HG03460 (cell line): ENCODE measurements around the gene ACP1.

ENCODE experiments used
- ATAC-seq: cut with Tn5 transposase; IDR thresholded peaks from one replicate; pipeline ENCODE4 v1.9.1; 2021; ENCODE audit not compliant: unreplicated experiment

Gene ACP1

DNA sequence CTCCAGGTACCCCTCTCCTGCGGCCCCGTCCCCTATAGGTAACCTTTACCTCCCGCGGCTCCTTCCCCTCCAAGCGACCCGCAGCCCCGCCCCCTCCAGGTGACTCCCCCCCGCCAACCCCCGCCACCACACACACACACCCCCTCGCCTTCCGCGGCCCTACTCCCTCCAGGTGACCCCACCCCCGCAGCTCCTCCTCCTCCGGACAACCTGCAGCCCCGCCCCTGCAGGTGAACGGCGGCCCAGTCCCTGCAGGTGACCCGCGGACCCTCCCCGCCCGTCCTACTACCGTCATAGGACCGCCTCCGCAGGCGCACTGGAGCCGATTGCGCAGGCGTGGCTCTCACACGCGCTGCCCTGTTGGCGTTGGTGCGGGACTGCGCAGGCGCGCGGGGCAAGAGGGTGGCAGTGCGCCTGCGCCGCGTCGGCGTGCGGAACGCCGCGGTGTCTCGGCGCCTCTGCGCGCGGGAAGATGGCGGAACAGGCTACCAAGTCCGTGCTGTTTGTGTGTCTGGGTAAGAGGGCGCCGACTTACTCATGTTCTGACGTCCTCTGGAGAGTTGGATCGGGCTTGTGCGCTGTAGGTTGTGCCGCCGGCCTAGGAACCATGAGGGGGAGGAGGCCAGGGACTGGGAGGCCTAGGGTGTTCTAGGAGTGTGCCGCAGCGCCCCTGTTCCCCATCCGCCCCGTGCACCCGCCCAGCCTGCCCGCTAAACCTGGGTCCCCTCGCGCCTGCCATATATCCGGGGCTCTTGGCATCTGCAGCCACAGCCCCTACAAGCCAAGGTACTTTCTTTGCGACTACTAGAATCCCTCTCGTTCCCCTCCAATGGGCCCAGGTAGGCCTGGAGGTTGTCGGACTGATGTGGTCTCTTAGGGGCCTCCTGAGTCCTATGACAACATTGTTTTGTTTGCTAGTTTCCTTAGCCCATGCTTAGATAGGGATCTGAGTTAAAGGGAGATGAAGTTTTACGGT lies at the start of gene ACP1:
ACP1 (plus strand) TSS at position 455 of the 976 bp plus-strand sequence; CDS start at position 473, 18 bp downstream.
- ATAC-seq, result peak; percentile 81

DNA sequence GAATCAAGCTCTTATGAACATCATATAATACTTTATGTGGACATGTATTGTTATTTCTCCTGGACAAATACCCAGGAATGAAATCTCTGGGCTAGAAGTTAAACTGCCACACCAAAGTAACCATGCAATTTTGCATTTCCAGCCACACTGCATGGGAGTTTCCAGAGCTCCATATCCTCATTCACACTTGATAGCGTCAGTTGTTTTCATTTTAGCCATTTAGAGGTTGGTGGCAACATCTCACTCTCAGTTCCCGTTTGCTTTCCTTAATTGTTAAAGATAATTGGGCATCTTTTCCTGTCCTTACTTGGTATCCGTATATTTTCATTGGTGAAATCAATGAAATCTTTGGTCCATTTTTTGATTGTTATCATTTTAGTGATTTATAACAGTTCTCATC lies 48.7 kb upstream of the ACP1 start:
- no peak for ATAC-seq

DNA sequence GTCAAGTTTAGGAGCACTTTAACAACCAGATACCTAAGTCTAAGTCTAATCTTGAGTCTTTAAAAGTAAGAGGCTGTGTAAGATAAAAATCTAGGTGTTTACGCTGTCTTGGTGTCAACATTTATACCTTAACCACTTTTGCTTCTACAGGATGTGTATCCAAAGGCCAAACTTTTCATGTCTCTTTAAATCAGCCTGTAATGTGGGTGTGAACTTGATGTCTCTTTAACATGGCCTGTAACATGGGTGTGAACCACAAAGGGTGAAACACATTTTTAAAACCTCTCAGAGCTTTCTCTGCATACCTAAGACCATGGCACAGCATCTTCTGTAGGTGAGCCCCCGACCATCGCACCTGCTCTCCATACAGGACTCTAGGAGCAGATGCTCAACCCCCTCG lies 41.3 kb upstream of the ACP1 start:
- ATAC-seq, result no peak

DNA sequence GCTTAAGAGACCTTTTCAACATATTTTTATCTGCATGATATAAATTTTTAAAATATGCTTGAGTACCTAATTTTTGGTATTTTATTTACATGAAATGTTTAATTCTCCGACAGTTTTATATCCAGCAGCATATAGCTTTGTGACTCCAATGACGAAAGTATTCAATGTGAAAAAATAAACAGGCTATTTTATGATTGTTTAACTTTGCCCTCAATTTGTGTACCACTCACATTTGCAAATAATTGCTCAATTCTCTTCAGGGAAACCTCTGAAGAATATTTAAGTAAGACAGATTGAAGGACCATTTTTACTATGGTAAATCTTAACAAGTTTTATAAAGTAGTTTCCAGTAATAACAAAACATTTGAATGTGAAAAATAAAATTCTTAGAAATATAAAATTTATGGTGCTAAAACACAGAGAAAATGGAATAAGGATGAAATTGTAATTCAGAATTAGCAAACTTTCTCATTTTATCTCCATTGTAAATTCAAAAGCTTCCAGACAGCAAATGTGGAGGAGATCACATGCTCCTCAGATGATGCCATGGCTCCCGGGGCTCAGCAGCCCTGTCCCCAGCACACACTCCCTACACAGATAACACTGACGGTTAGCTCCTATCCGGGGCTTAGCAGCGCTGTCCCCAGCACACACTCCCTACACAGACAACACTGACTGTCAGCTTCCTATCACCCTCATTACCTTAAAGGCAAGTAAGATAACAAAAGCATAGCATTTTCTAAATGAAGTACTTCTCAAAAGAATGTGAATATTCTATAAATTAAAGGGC lies 40.6 kb upstream of the ACP1 start:
- no peak for ATAC-seq

DNA sequence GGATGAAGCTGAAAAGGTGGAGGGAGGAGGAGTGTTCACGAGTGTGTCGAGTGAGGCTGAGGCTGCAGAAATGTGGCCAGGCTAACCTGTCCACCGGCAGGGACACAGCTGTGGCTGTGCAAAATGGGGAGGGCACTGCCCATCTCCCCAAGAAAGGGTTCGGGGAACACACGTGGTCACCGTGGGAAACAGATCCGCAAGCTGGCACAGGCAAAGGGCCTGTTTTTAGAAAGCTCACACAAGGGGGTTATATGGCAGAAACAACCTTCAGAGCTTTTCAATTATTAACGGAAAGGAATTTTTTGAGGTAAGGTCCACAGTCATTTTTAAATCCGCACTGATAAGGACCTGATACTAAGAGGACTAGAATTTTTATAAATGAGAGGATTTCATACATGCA lies 36.6 kb upstream of the ACP1 start:
- ATAC-seq, result no peak

DNA sequence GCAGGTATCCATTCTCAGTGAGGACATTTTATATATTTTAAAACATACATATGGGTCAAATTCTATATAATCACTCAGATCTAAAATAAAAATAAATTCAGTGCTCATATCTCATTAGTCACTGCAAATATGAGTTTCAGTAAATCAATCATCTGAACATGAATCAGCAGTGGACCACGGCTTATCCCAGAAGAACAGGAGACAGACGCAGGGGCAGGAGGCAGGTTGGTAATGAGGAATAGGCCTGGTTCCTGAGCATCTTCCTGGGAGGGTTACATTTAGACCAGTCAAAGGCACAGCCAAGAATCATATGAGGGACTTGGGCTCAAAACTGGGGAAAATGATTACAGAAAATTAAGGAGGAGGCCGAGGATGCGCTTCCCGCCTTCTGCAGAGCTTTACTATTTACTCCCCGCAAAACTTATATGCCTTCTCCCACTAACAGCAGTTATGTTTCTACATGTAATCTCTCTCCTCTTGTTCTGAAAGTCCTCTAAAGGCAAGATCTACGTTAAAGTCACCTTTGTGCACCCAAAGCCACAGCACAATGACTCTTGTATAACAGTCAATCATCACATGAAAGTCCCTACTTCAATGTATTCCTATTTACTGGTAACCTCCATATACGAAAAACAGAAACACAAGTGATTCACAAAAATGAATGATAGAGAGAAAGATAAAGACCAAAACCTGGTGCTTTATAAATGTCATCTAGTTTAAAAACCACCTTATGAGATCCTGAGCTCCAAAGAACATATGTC lies 36.0 kb upstream of the ACP1 start:
- no peak for ATAC-seq

DNA sequence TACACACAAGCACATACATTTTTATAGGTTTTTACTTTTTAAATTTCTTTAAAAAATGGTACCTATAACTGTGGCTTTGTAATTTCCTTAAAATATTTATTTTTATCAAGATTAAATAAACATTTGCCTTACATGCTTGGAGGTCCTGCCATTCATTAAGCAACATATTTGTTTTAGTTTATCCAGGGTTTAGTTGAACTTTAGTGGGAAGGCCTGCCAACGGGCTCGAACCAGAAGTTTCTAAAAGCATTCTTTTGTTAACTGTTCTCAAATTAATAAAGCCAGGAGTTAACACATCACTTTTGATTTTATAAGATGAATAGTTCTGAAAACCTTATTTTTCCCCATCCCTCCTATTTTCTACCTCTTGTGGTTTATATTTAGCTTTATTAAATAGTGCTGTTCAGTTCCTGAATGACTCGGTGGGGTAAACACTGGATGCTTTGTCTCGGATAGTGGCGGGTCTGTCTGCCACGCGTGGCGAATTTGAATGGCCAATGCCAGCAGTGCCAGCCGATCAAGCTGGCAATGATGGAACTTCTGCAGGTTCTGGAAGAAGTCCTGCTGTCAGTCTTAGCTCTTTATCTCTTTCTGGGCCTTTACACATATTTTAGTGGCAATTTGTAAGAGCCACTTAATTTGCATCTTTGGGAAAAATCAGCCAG lies 33.1 kb upstream of the ACP1 start:
- ATAC-seq, result no peak

DNA sequence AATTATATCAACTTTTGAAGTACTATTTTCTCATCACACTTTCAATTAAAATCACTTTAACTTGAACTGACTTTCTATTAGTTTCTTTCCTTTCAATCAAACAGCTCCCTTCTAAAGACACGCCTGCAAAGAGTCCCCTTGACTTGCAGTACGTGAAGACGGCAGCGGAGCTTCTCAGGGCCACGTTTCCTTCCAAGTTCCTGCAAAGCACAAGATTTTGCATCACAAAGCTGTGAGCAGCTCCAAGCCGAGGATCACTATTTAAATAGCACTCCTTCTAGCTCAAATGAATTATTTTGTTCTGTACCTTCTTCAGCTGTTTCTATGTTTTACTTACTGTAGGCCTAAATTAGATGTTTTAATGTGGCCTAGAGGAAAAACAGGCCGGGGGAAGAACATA lies 31.7 kb upstream of the ACP1 start:
- no peak for ATAC-seq

DNA sequence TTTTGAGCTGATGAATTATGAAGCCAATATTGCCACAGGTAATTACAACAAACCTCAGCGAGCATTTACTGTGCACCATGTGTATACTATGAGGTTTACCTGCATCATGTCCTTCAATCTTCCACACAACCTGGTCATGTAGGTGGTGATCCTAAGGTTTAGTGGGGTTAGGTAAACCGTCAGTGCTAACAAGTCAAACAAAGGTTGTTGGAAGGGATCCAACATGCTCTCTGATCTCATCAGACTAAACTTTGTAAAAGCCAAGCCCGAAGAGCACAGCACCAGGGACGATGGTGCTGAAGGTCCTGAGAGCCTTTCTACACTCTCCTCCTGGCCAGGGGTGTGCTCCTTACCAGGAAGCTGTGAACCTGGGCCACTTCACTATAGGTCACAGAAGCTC lies 30.3 kb upstream of the ACP1 start:
- ATAC-seq, result no peak

DNA sequence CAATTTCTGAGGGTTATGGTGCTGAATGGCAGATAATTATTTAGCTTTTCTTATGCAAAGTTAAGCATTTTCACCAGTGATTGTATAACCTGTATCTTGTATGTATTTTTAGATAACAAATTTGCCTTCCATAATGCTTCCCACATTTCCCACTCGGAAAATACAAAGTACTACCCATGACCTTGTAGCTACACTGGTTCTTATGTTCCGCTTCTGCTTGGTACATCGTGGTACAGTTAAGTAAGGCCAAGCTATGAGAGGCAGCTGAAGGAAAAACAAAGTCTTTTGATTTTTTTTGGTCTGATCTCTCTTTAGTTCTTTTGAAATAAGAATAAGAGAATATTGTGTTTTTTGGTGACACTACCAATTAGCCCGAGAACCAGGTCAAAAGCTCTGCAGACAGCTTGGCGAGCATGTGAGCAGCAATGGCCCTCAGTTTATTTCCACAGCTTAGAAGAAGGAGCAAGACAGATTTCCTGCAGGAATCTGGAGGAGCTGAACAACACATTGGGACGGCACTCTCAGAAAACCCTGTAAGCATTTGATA lies 27.7 kb upstream of the ACP1 start:
- ATAC-seq, result no peak

DNA sequence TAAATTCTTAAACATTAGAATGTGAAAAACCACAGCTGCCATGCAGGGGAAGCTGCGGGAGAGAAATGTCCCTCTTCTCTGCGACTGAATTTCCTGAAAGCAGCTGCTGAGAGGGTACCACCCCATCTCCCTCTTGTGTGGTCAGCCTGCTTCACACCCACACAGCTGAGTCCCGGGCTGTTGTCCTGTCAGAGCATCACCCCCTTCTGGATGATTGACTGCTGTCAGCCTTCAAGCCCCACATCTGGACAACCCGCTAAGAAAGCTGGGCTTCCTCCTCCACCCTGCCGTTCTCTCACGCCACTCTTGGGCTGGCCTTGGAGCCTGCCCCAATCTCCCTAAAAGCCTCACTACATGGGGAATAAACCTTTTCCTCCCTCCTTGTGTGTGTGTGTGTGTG lies 26.9 kb upstream of the ACP1 start:
- no peak for ATAC-seq

DNA sequence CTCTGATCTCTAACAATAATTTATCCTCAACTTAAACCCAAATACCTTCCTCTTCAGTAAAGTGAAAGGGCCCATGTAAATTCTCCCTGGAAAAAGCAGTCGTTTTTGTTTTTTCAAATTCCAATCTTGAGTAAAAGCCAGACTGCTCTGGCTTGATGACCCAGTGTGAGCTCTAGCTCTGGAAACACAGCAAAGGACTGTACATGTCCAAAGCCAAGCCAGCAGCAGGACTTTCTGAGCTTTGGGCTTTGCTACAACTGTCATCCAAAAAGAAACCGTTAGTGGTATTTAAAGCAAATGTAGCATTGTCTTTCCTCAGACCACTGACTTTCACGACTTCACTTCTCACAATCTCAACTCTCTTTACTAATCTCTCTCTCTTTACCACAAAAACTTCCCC lies 26.3 kb upstream of the ACP1 start:
- ATAC-seq, result no peak

DNA sequence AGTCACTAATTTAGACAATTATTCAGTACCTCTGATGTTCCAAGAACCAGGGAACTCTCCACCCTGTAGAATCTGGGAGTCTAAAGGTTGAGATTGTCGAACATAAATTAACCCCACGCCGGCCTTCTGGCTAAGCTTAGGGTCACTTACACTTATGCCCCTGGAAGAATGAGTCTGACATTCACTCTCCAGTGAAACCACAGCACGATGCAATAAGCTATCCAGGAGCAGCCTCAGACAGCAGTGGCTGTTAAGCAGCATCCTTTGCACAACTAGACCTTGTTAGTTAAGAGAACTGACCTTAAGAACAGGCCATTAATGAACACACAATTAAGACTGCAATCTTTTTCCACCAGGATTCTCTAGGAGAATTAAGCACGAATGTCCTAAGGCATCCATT lies 25.9 kb upstream of the ACP1 start:
- no peak for ATAC-seq

DNA sequence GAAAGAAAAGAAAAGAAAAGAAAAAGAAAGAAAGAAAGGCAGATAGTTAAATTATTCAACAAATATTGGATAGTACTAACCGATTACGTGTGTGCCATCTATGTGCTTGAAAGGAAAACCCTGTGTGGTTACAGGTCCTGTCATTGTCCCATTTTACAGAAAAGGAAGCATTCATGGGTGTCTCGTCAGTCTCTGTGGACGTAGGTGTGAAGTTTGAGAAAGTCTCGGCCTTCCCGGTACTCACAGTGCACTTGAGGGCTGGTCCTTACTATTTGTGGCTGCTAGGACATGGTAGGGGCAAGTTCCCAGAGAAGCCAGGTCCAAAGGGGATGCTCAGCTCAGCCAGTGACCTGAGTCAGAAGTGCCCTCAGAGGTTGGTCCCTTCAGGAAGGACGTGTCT lies 20.2 kb upstream of the ACP1 start:
- no peak for ATAC-seq

DNA sequence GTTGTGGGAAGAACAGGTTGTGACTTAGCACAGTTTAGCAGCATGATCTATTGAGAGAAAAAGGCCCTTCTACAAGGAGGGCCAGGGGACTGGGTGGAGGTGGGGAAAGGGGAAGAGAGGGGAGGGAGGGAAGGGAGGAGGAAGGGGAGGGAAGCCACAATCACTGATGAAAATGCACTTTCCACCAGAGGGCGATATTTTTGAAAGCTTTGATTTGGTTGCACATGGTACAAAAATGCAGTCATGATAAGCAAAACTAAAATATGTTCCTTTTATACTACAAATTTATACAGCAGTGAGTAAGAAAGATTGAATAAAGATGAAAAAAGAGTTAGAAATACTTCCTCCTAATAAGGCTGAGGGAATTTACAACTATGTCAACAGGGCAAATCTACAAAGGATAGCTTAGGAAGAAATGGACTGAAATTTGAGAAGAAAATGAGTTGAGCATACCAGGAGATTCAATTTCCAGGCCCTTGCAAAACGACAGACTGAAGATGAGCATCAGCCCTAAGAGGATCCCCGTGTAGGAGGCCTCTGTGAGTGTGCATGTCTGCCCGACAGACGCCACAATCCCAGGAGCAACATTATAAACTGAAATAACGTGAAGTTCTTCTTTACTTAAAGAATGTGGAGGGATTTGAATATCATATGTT lies 18.1 kb upstream of the ACP1 start:
- no peak for ATAC-seq

DNA sequence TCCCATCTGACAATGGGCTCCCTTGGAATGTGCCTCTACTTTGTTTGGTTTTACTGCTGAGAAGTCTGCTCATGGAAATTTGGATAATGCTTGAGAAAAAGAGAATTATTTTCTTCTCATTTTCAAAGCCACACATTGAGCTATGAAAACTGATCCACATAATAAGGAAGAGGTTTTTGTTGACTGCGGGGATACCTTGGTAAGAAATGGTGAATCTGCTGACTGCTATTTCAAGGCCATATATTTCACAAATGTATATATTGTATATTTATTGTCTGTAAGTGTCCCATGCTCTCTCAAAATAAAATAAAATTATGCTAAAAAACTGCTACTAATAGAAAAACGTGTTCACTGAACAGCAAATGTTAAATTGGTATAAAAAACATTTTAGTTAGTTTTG lies 16.0 kb upstream of the ACP1 start:
- ATAC-seq, result no peak

DNA sequence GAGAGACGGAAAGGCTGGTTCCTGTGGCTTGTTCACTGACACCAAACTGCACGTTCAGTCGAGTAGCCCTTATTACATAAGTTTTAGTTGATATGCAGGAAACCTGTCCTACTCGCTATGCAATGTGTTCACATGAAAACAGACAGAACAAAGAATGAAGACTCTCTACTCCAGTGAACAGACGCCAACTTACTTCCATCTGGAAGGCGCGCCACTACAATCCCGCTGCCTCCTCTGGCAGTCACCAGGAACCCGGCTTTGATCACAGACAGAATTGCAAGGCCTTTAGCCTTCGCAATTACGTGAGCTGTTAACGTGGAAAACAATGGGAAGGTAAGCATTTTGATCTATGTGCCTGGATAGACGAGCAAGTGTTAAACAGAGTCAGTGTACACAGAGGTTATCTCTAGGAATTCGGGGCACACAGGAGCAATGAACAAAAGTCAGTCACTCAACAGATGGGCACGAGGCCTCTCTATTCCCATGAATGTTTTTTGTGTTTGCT lies 15.2 kb upstream of the ACP1 start:
- ATAC-seq, result no peak

DNA sequence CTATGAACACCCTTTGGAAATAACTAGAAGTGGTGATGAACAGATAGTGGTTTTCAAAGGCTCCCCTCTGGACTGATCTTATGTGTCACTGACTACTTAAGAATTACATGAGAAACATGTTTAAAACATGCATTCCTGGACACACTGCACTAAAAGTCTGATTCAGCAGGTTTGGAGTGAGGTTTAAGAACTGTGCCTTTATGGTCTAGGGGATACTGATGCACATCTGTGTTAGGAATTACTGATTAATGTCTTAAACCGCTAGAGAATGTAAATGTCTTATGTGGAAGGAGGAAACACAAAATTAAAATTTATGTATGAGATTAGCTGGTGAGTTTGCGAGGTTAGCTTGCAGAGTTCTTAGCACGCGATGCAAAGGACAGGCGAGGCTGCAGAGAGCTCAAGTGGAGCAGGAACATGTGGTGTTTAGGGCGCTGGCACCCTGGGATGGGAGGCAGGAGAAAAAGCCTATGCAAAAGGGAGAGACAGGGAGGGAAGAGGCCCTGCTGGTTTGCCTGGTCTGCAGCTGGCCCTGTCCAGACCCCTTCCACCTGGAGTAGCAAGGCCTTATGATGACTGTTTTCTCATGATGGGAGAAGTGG lies 12.6 kb upstream of the ACP1 start:
- no peak for ATAC-seq

DNA sequence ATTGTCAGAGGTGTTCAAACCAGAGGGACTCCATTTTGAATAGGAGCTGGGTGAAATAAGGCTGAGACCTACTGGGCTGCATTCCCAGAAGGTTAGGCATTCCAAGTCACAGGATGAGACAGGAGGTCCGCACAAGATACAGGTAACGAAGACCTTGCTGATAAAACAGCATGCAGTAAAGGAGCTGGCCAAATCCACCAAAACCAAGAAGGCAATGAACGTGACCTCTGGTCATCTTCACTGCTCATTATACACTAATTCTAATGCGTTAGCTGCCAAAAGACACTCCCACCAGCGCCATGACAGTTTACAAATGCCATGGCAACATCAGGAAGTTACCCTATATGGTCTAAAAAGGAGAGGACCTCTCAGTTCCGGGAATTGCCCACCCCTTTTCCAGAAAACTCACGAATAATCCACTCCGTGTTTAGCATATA lies 11.5 kb upstream of the ACP1 start:
- no peak for ATAC-seq
